Epidermal melanocyte (primary cell): Measurements from ENCODE around the gene FAM89A.
A peak's percentile ranks its signal among the peaks of the same experiment; 100 is the strongest.
"Not testable (repeated sequence)": the region's sequence is repeated elsewhere in the genome, so short reads cannot be mapped to it uniquely, and the experiment has no call there.

Experiments used
- DNase-seq: peaks from one replicate; pipeline ENCODE4 v3.0.0; 2011; ENCODE audit warnings: low spot score; ENCODE audit not compliant: insufficient read length

FAM89A gene

DNA sequence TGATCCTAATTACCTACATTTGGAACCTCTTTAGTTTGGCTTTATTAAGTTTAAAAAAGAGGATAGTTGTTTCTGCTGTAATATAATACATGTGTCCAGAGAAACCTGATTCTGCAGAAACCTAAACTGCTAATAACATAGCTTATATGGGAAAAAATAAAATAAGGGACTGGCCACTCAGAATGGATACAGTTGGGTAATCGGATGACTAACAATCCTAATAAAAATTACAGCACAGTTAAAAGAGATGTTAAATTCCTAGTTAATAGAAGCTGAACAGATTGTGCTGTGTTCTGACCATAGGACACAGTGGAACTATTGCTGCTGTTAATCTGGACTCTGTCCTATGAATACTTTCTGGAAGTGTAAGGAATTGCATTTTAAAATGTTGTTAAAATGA lies 45.2 kb downstream of the FAM89A start:
- no peak for DNase-seq

DNA sequence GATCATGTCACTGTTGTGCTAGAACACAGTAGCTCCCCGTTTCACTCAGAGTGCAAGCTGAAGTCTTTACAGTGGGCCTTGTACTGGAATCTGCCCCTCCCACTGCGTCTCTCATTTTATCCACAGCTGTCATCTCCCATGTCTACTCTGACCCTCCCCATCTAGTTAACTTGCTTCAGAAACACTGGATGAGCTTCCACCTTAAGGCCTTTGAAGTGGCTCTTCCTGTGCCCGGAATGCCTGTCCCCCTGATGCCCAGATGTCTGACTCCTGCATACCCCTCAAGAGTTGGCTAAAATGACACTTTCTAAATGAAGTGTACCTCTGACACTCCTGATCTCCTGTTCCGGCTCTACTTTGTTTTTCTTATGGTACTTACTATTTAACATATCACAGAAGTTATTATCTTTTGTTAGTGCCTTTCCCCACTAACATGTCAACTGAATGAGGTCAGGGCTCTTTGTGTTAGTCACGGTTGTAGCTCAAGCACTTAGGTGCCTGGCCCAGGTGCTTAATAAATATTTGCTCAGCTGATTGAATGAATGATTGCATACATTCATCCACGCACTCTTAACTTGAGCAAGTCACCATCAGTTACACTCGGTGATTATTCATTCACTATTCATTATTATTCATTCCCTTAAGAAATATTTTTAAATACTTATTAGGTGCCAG lies 47.8 kb downstream of the FAM89A start:
- no peak for DNase-seq

DNA sequence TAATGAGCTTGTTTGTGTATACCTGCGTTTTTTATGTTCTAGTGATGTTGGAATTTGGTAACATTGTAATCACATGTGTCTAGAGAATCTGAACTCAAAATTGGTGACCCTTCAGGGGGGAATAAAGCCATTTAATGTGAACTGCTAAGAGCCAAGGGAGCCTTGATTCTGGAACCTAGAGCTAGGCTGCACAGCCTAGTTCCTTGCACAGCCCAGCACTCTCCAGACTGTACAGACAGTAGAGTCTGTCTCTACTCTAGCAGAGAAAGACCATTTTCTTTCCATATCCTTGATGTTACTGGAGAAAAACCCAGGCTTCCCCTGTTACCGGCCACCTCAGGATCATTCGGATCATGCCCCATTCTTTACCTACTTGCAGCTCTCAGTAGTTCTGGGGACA lies 52.6 kb downstream of the FAM89A start:
- DNase-seq: no peak

DNA sequence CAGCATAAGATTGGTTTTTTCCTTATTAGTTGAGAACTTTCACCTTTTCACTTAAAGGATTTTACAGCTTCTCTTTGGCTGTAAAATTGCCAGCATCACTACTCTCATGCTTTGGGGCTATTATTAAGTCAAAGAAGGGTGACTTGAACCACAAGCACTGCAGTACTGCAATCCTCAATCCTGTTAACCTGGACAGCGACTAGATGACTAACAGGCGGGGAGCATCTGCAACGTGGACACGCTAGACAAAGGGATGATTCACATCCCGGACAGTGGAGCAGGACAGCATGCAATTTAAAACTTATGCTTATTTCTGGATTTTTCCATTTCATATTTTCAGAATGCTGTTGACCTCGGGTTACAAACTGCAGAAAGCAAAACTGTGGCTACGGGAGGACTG lies 53.1 kb downstream of the FAM89A start:
- DNase-seq: no peak

DNA sequence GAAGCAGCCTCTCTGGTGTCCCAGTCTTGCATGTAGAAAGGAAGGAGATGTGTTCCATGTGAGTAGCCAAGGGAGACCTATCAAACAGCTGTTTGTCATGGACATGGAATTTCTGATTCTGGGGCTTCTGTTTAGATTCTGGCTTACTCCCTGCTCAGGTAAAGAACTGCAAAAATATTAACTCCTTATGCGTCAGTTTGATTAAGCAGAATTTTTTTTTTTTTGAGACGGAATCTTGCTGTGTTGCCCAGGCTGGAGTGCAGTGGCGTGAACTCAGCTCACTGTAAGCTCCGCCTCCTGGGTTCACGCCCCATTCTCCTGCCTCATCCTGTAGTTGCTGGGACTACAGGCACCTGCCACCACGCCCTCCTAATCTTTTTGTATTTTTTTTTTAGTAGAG lies 54.3 kb downstream of the FAM89A start:
- DNase-seq: no peak

DNA sequence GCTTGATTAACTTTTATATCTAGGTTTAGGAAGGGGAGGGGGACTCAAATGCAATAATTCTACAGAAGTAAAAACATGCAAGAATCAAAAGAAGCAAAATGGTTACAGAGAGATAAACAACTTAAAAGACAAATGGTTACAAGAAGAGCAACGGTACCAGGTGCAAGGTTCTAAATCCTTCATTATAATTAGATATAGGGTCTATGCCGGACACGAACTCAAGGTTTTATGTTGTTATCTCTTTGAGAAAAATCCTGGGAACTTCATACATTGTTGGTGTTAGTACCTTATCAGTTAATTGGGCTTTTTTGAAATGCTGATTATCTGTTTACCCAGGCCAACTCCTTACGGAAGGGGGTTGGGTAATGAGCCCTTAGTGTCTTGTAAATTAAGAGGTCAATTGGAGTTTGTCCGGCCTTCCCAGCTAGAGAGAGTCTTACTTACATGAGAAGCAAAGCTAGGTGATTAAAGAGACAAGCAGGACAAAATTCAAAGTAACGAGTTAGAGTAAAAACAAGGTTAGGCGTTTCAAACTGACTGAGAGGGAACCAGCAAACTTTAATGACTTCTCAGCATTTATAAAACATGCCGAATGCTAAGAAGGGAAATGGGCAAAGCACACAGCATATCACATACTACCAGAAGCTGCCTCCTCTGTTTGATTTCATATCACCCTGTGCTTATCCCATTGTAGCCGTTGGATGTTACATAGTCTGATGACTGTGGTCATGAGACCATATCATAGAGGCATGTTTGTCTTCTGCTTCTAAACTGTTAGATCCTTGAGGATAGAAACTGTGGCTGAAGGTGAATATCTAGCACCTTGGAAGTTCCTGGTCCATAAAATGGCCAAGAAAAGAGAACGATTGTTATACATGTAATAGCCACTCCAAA lies 55.2 kb downstream of the FAM89A start:
- not testable (repeated sequence) for DNase-seq

DNA sequence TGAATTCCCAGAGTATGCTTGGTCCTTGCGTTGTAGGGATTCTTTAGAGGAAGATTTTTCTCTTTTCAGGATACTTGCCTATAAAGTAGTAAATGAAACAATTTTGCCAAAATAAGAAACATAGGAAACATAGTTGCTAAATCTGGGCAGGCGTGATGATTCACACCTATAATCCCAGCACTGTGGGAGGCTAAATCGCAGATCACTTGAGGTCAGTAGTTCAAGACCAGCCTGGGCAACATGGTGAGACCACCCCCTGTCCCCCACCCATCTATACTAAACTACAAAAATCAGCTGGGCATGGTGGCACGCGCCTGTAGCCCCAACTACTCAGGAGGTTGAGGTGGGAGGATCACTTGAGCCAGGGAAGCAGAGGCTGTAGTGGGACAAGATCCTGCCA lies 56.2 kb downstream of the FAM89A start:
- DNase-seq: no peak

DNA sequence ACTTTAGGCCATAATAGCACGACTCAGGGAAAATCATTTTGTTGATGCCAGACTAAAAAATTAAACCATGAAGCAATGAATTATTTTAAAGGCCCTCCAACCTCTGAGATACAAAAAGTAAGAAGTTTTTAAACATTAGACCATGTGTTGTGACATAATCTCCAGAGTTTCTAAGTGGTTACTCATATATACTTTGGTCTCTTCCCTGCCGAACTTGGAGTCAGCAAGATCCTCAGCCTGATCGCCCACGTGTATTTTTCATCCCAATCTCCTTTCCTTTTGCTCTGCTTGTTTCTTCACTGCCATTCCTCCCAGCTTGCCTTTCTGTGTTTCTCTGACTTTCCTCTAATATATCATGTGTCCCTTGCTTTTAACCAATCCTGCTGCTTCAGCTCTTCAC lies 57.4 kb downstream of the FAM89A start:
- DNase-seq: no peak

DNA sequence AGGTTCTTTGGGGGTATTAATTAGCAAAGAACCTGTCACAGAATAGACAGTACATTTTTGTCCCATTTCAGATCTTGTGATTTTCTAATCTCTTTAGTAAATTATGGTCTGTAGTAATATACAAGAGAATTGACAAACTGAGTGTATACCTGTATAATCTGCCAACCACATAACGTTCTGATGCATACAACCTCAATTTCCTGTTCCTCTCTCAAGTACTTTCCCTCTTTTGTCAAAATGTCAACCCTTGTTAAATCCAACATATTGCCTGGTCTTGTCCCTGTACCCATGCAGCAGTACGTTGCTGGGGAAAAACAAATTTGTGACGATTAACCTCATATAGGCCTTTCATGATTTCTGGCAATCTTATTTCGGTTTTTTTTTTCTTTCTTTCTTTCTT lies 60.1 kb downstream of the FAM89A start:
- DNase-seq: no peak

DNA sequence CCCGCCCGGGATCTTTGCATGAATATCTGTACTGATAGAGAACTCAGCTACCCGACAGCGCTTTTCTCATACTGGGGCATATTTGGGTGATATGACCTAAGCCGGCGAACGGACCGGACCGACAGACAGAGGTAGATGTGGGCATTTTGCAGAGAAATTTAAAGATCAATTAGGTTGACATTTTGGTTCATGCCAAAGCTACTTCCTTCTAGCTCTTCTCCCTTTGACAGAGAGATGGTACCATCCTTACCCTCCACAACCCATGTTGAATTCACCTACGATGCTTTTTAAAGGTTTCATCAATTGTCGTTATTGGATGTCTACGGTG lies 60.7 kb downstream of the FAM89A start:
- no peak for DNase-seq

DNA sequence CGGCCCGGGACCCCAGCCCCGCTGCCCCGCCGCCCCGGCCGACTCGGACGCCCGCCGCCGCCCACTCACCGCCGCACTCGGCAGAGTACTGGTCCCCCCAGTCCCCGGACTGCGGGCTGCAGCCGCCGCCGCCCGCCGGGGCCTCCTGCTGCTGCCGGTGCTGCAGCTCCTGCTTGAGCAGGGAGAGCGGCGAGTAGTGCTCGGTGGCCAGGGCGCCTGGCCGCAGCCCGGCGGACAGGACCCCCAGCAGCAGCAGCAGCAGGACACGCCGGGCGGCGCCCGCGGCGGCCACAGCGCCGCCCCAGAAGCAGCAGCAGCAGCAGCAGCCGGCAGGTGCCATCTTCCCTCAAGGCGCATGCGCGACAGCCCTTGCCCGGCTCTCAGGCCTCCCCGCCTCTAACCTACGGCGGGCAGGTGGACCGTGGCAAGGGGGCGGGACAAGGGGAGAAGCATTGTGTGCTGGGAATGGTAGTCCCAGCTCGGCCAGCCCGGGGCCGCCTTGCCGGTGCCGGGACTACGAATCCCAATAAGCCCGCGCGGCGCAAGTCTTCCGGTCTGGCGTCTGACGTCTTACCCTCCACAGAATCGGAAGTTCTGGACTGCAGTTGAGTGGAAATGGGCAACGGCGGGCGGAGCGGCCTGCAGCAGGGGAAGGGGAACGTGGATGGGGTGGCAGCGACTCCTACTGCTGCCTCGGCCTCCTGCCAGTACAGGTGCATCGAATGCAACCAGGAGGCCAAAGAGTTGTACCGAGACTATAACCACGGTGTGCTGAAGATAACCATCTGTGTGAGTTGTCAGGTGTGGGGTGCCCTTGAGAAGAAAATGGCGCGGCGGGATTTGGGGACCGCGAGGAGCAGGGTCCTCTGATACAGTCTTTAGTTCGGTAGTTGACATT lies 61.3 kb downstream of the FAM89A start, which contains the start of the genes ARV1 and TTC13:
Gene ARV1, plus strand, starts transcription at position 604 of the 898 bp plus-strand sequence. Its CDS starts 12 bp downstream, at position 616.
Gene TTC13, minus strand, starts transcription at position 371 of the 898 bp plus-strand sequence. Its CDS starts 31 bp downstream, at position 340.
- peak; percentile 96 for DNase-seq

DNA sequence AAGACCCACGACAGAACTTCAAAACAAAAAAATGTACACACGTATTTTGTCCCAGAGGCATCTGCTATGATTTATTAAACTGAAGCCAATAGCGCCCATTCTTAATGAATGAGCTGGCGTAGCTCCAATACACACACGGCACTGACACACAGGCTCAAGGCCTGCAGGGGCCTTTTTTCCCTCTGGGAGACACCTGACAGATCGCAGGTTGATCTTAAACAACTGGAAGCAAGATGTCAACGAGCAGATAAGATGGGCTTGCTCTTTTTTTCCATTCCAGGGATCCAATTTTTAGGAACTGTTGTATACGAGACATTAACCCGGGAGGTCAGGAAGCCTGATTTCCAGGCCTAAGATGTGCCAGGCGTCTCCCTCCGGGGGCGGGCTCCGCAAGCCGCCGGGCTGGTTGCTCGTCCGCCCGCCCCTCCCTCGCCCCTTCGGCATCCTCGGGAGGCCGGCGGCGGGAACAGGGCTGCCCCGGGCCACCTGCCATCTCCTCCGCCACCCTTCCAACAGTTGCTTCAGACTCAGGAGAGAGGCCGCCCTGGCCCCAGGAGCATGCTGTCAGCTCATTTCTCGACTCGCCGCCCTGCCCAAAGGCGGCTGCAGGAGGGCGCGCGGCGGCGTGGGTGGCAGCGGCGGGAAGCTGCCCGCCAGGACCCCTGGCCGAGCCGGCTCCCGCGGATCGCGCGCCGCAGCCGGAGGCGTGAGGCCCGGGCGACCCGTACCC lies 62.1 kb downstream of the FAM89A start:
- DNase-seq: no peak

DNA sequence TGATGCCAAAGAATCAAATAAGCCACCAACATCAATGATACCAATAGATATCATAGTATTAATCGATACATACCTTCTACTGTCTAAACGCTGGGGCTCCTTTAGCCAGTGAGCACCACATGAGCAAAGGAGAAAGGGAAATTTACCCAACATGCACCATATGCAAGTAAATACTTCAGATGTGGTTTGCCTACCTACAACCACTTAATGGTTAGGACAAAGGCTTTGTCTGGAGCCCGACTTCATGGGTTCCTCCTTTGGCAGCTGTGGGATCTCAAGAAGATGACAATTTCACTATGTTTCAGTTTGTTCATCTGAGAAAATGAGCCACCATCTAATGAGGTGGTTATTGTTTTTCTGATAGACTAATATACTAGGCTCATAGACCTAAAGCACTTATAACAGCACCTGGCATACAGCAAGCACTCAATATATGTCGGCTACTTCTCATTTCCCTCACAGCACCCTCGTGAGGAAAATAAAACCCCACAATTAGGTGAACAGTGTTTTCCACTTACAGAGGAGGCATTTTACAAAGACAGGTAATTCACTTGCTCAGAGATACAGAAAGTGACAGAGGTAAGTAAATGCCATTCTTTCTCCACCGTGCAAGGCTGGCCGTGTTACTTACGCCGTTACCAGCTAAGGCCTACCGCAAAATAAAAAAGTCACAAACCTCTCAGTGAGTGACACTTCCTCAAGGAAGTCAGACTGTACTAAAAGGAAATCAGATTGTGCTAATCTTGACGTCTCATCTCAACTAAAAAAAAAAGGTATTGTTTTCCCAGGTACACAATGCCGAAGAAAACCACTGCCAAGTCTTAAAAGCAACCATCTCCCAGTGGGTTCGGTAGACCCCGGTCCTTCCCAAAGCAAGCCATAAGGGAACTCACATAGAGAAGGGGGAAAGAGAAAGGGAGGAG lies 63.0 kb downstream of the FAM89A start:
- no peak for DNase-seq

DNA sequence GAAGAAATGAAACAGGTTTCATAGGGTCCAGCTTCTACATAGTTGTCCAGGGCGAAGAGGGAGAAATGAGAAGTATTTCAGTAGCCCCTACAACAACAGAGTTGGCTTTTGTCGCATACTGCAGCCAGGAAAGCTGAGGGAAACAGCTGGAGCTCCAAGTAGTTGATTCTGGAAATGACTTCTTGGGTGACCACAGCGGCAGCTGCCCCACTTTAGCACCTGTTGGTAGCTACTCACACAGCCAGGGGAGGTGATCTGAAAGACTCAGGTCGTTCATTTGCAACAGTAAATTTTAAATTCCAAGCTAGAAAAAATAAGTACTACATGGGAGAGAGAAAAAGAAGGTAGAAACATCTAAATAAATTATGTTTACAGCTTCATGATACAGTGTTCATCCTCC lies 63.7 kb downstream of the FAM89A start:
- DNase-seq: no peak

DNA sequence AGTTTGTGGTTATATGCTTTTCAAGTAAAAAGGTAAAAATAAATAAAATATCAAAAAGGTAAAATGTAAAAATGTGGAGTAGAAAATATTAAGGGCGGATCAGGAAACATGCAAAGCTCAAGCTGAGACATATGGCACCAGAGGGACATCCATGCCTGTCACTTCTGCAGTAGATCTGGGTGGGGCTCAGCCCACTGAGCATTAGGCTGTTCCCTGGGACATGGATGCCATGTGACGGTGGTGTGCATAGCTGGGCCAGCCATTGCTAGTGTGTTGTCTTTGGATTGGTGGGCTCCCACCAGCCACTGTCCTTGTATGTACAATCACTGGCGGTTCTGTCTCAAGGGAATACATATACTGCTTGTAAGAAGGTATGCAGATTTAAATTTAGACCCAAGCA lies 64.4 kb downstream of the FAM89A start:
- no peak for DNase-seq

DNA sequence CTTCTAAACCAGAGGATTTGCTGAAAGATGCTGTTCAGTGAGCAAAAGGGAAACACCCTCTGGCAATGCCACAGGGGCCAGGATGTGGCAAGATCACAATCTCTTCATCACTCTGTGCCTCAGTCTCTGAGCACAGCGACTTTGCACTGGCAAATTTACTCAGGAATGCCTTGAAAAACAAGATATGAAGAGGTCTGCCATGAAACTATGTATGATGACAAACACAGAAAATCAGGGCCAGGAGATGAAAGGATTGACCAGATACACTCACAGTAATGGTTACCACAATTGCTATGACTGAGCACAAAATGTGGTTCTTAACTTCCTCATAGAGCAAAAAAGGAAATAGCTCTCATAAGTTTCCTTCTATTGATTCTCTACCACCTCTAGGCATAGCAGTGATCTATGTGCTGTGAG lies 67.2 kb downstream of the FAM89A start:
- no peak for DNase-seq

DNA sequence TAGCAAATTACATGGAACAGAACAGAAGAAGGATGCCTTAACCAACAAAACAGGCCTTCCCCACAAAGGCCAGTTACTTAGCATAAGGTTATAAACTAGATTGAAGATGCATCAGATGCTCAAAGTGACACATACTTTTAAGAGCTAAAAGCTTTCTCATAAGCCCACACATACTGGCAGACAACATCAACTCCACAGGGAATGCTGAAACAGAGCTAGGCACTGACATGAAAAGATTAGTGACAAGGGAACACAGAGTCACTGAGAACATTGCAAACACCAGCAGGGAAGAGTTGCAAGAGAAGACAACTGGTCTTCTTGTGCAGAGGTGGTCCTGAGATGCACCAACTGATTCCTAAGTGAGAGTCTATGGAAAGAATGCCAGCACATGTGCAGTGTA lies 68.3 kb downstream of the FAM89A start:
- DNase-seq: no peak

DNA sequence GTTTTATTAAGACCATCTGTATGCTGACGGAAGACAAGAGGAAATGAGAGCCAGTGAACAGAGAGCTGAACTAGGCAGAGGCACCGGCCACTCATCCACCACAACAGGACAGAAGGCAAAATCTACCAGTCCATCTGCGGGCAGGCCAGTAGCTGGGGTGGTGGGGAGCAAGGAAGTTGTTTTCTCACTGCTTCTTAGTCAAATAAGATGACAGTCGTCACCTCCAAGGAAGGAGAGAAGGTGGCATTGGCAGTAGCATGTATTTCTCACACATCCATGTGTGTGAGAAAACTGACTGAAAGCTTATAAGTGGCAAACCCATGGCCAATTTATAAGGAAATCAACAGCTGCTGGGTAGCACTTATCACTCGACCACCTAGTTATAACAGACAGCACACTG lies 69.6 kb downstream of the FAM89A start:
- DNase-seq: no peak
